HFFc6 (cell line): ENCODE data around the gene GPR55. TPM values are rescaled to one million over a fixed set of nuclear protein-coding genes. Genes with fewer than 3 reads are reported as not detected.

ENCODE experiments used
- DNase-seq: peaks from one replicate; pipeline ENCODE4 v3.0.0-alpha.2; 2018
- H3K27ac Mint-ChIP-seq: 2 replicates; pipeline ENCODE4 v1.8.0; 2020; ENCODE audit warnings: mild to moderate bottlenecking, mixed read lengths
- H3K27me3 Mint-ChIP-seq: 2 replicates; pipeline ENCODE4 v1.8.0; 2021; ENCODE audit warnings: mild to moderate bottlenecking, moderate library complexity, mixed read lengths; ENCODE audit not compliant: insufficient read depth
- H3K36me3 Mint-ChIP-seq: 2 replicates; pipeline ENCODE4 v1.8.0; 2021; ENCODE audit warnings: low read depth, mixed read lengths
- H3K4me1 Mint-ChIP-seq: 2 replicates; pipeline ENCODE4 v1.8.0; 2020; ENCODE audit warnings: low read depth, mixed read lengths
- H3K4me3 Mint-ChIP-seq: 2 replicates; pipeline ENCODE4 v1.8.0; 2020; ENCODE audit warnings: mild to moderate bottlenecking, moderate library complexity, mixed read lengths
- H3K9me3 Mint-ChIP-seq: 2 replicates; pipeline ENCODE4 v1.8.0; 2020; ENCODE audit warnings: mild to moderate bottlenecking, mixed read lengths
- total RNA-seq, 6 experiments: library from RNA; stranded (reverse); fragmentation: NEBNext Ultra II Directional; extraction: Animal tissue kit (Norgen Biotek cat#: 25700); gene quantifications; 2 replicates in 1 of 6; 3 replicates in 5 of 6; pipeline ENCODE4 v1.2.3, GENCODE V29; 2021
- TF ChIP-seq, protein P1 (sequence below): fragments of 200-600 bp; sonication (generic); IDR thresholded peaks from 2 replicates; pipeline ENCODE4 v1.5.0; 2021; ENCODE audit warnings: antibody characterized with exemption, mild to moderate bottlenecking

GPR55 gene
- total RNA-seq, 6 experiments from 2014 or later, result not detected

DNA sequence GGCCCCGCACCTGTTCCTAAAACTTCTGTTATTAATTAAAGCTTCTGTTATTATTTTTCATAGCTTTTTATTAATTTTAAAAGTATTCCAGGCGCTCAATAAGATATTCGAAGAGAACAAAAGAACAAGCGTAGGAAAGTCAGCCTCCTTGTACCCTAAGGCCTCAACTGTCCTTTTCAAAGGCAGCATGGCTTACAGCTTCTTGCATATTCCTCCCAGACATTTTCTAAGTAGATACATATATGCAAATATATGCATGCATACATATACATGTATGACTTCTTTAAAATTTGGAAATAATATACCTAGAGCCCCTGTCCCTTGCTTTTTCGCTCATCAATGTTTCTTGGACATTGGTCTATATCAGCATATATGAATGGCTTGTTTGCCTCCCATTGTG is 12.3 kb downstream of the GPR55 start:
- no peaks in the 10 kb centered on the region for H3K9me3 Mint-ChIP-seq
- DNase-seq, result no peak
- H3K4me1 Mint-ChIP-seq, result peaks cover 18% of the 10 kb centered on the region
- TF ChIP-seq, protein P1, sequence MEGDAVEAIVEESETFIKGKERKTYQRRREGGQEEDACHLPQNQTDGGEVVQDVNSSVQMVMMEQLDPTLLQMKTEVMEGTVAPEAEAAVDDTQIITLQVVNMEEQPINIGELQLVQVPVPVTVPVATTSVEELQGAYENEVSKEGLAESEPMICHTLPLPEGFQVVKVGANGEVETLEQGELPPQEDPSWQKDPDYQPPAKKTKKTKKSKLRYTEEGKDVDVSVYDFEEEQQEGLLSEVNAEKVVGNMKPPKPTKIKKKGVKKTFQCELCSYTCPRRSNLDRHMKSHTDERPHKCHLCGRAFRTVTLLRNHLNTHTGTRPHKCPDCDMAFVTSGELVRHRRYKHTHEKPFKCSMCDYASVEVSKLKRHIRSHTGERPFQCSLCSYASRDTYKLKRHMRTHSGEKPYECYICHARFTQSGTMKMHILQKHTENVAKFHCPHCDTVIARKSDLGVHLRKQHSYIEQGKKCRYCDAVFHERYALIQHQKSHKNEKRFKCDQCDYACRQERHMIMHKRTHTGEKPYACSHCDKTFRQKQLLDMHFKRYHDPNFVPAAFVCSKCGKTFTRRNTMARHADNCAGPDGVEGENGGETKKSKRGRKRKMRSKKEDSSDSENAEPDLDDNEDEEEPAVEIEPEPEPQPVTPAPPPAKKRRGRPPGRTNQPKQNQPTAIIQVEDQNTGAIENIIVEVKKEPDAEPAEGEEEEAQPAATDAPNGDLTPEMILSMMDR, result no peak
- H3K36me3 Mint-ChIP-seq, result no peaks in the 10 kb centered on the region
- H3K27ac Mint-ChIP-seq, result no peak overlapping the region
- peaks cover 28% of the 10 kb centered on the region for H3K27me3 Mint-ChIP-seq
- H3K4me3 Mint-ChIP-seq, result no peak overlapping the region

DNA sequence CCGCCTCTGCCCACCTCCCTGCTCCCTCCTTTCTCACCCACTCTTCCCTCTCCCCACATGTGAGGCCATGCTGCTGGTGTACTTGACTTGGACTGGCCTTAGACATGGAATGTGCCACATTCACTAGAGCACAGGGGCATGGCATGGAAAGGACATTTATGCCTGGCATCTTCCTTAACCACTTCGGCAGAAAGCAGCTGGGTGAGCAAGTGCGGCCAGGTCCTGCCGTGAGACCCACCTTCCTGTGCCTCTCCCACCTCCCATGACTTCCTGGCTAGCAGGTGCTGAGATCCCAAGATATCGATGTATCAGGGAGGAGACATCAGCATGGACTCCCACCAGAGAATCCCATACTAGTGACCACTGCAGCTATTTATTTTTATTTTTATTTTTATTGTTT is 13.0 kb downstream of the GPR55 start:
- Mint-ChIP-seq H3K36me3 (no peaks in the 10 kb centered on the region), H3K4me1 (peaks cover 18% of the 10 kb centered on the region), H3K4me3 (no peak overlapping the region), H3K27ac (no peak overlapping the region), H3K9me3 (no peaks in the 10 kb centered on the region), H3K27me3 (peaks cover 28% of the 10 kb centered on the region)
- TF ChIP-seq, protein P1, result no peak
- no peak for DNase-seq

DNA sequence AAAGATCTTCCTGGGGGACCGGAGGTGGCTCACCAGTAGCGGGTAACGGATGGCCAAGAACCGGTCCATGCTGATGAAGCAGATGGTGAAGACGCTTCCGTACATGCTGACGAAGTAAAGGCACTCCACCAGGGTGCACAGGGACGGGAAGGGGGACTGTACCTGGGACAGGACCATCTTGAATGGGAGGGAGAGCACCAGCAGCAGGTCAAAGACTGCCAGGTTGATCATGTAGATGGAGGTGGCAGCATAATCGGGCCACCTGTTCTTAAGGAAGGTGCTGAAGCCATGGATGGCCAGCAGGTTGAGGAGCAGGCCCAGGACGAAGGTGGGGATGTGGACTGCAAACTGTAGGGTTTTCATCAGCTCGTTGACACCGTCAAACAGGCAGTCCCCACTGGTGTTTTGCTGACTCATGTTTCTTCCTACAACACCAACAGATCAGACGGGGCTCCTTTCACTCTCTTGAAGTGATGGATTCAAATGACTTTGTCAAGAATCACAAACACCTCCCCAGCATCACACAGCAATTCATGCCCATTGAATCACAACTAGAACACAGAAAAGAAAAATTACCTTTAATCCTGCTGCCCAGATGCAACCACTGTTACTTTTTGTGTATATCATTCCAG is 14.4 kb downstream of the GPR55 start:
- H3K4me3 Mint-ChIP-seq, result no peak overlapping the region
- DNase-seq, result no peak
- no peaks in the 10 kb centered on the region for H3K36me3 Mint-ChIP-seq
- peaks cover 25% of the 10 kb centered on the region for H3K27me3 Mint-ChIP-seq
- TF ChIP-seq, protein P1, result no peak
- no peak overlapping the region for H3K27ac Mint-ChIP-seq
- H3K9me3 Mint-ChIP-seq, result no peaks in the 10 kb centered on the region
- peaks cover 18% of the 10 kb centered on the region for H3K4me1 Mint-ChIP-seq

DNA sequence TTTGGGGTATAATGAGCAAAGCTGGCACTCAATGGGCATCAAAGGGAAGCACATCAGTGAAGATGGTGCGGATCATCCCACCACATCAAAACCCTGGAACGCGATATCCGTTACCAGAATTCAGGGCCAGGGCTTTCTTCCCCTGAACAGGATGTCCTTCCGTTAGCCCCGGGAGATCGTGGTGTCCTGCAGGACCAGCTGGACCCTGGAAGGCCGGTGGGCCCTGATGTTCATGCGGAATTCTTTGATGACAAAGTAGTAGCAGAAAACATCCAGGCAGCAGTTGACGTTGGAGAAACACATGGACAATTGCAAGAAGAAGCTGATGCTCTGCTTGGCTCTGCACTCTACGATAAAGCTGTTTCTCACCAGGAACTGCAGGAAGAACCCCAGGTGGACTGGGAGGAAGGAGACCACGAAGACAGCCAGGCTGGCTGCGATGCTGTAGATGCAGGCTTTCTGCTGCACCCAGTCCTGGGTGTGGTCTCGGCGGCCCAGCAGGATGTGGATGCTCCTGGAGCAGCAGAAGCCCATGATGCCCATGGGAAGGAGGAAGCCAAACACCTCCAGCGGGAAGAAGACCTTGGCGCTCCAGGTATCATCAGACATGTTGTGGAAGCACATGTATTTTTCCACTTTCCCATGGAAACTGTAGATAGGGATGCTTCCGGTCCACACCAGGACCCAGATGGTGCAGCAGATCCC is 15.0 kb downstream of the GPR55 start:
- Mint-ChIP-seq H3K36me3 (no peaks in the 10 kb centered on the region), H3K27ac (no peak overlapping the region), H3K4me1 (peaks cover 18% of the 10 kb centered on the region), H3K4me3 (no peak overlapping the region), H3K27me3 (peaks cover 22% of the 10 kb centered on the region), H3K9me3 (no peaks in the 10 kb centered on the region)
- DNase-seq, result no peak
- TF ChIP-seq, protein P1, result no peak

DNA sequence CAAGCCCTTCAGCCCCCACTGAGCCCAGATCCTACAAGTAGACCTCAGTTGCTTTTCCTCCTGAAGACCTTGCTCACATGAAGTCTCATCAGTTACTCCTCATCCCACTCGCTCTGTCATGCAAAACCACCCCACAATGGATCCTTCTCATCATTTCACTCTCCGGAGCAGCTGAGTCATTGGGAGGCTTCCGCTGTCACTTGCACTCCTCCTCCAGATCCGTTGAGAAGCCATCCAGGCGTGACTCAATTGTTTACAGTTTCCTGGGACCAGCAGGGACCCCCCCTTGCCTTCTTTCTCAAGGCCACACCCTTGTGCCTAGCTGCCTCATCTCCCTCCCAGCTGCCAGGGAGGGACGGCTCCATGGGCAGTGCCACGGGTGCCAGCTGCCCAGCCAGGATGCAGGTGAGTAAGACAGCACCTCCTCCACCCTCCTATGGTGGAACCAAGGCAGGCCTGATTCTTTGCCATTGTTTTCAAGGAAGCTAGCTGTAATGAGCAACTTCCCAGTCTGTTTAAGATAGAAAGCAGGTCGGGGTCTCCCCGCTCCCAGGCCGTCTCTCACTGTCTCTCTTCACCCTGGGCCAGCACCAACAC is 16.3 kb downstream of the GPR55 start:
- peak overlapping the region; percentile 79 for H3K27ac Mint-ChIP-seq
- peaks cover 12% of the 10 kb centered on the region for H3K27me3 Mint-ChIP-seq
- TF ChIP-seq, protein P1, result no peak
- peaks cover 18% of the 10 kb centered on the region for H3K4me1 Mint-ChIP-seq
- DNase-seq, result peak; percentile 83
- no peaks in the 10 kb centered on the region for H3K36me3 Mint-ChIP-seq
- no peaks in the 10 kb centered on the region for H3K9me3 Mint-ChIP-seq
- H3K4me3 Mint-ChIP-seq, result peak overlapping the region; percentile 58
